Panc1 (cell line): Measurements from ENCODE around the gene ACTL6B. TPM values are rescaled to one million over a fixed set of nuclear protein-coding genes. Genes with fewer than 3 reads are reported as not detected.

Experiments used
- ATAC-seq: fragments of 200-7000 bp; cut with Tn5 transposase; 2 replicates; pipeline ENCODE4 v1.9.1; 2020; ENCODE audit warnings: mild to moderate bottlenecking, moderate library complexity
- BruUV-seq: library from RNA; stranded (reverse); fragments of 400-500 nt; replicated peaks from 2 replicates; lab custom pipeline; 2021; lab: Mats Ljungman, UMichigan
- CTCF ChIA-PET: fragments of 300-600 bp; sonication (Branson Sonifier 250); formaldehyde crosslinking; loops from one replicate; lab custom pipeline; 2022; ENCODE audit warnings: antibody characterized with exemption; lab: Charles Lee
- POLR2A ChIA-PET: fragments of 300-600 bp; sonication (Branson Sonifier 250); formaldehyde crosslinking; loops from one replicate; lab custom pipeline; 2022; ENCODE audit warnings: antibody characterized with exemption; lab: Charles Lee
- DNase-seq: peaks from one replicate; pipeline ENCODE4 v3.0.0-alpha.2; 2010; ENCODE audit warnings: low read depth, low spot score
- H3K27ac ChIP-seq: 2 replicates; pipeline ENCODE4 v1.5.1; 2011; ENCODE audit warnings: mild to moderate bottlenecking, low read length, inconsistent platforms
- H3K27me3 ChIP-seq: fragments of 200-500 bp; sonication (Bioruptor generic); 2 replicates; pipeline ENCODE4 v1.6.0; 2014; ENCODE audit warnings: low read length, inconsistent platforms; ENCODE audit not compliant: control insufficient read depth, insufficient read depth
- H3K36me3 ChIP-seq: fragments of 200-500 bp; sonication (Bioruptor generic); 2 replicates; pipeline ENCODE4 v1.5.1; 2014; ENCODE audit warnings: inconsistent platforms, mild to moderate bottlenecking, low read length, moderate library complexity; ENCODE audit not compliant: control insufficient read depth, insufficient read depth
- H3K4me1 ChIP-seq: 2 replicates; pipeline ENCODE4 v1.5.1; 2011; ENCODE audit warnings: inconsistent platforms, mild to moderate bottlenecking, low read length, moderate library complexity; ENCODE audit not compliant: control insufficient read depth, insufficient read depth
- H3K4me3 ChIP-seq, 2 experiments: 2 replicates each; pipeline ENCODE4 v1.5.1; 2011 to 2012; ENCODE audit warnings: low read depth in 2 of 2, low read length in 2 of 2, mild to moderate bottlenecking in 2 of 2, inconsistent platforms in 1 of 2, moderate library complexity in 1 of 2
- H3K9me3 ChIP-seq: fragments of 200-500 bp; sonication (Bioruptor generic); 2 replicates; pipeline ENCODE4 v1.5.1; 2014; ENCODE audit warnings: low read depth, mild to moderate bottlenecking, inconsistent platforms, low read length, moderate library complexity; ENCODE audit not compliant: control insufficient read depth, insufficient read depth
- CTCF ChIP-seq: fragments of 450-650 bp; IDR thresholded peaks from 2 replicates; pipeline ENCODE4 v1.5.1; 2017; ENCODE audit warnings: mild to moderate bottlenecking
- POLR2AphosphoS5 ChIP-seq: IDR thresholded peaks from 2 replicates; pipeline ENCODE4 v1.6.1; 2012; ENCODE audit warnings: mild to moderate bottlenecking, low read depth, low read length, moderate library complexity
- REST ChIP-seq, 2 experiments: IDR thresholded peaks; 2 replicates each; pipeline ENCODE4 v1.6.1; 2011 to 2012; ENCODE audit warnings: low read depth in 2 of 2, control low read depth in 1 of 2, low read length in 1 of 2, mild to moderate bottlenecking in 1 of 2, moderate library complexity in 1 of 2; ENCODE audit not compliant: insufficient read depth in 1 of 2
- SIN3A ChIP-seq: IDR thresholded peaks from 2 replicates; pipeline ENCODE4 v1.6.1; 2012; ENCODE audit warnings: low read depth, mild to moderate bottlenecking, low read length, moderate library complexity, borderline replicate concordance; ENCODE audit not compliant: insufficient read depth
- TCF7L2 ChIP-seq: IDR thresholded peaks from 2 replicates; pipeline ENCODE4 v1.6.1; 2011; ENCODE audit warnings: mild to moderate bottlenecking, low read depth, low read length, inconsistent platforms
- in situ Hi-C: cut with HindIII; loops from 2 replicates; pipeline ENCODE4 v1.10.0; 2016; ENCODE audit warnings: low sequenced_read_pairs, low pct_unique_long_range_greater_than_20kb
- intact Hi-C: fragments of 100-400 bp; cut with micrococcal nuclease; formaldehyde crosslinking; loops from one replicate; pipeline ENCODE4 v1.10.0; 2022; ENCODE audit not compliant: unreplicated experiment
- total RNA-seq: library from RNA; stranded (reverse); gene quantifications from one replicate; pipeline ENCODE4 v1.2.1, GENCODE V29; 2021; ENCODE audit not compliant: unreplicated experiment

ACTL6B gene
- total RNA-seq, 1 experiment from 2014 or later, result not detected

- Histone ChIP-seq H3K27me3 (no peaks in the 10 kb centered on the region), H3K27ac (peak overlapping the region; percentile 94), H3K9me3 (no peaks in the 10 kb centered on the region), H3K4me3 (peak overlapping the region; percentile 84 to 91), H3K4me1 (peaks cover 24% of the 10 kb centered on the region), H3K36me3 (peaks cover 3% of the 10 kb centered on the region; the same call in 1 of the 2 replicates)
- POLR2A ChIA-PET, result interaction anchor here (0.5 kb wide), 1 partner anchor 142 kb away, joined by 5 read pairs; no protein-coding TSS in a partner anchor
- BruUV-seq, result no TSS peak
- CTCF ChIA-PET, result interaction anchor here (0.5 to 1.4 kb wide), 7 partner anchors 14 to 242 kb away, joined by 3 to 14 read pairs (median 4); partner anchors contain the start of gene EPHB4
- no peak for TF ChIP-seq REST (IDR thresholded peaks at IDR 0.05; ENCODE audit: insufficient read depth in 1 of 2, low read depth in 2 of 2, low read length in 1 of 2)
- TF ChIP-seq SIN3A, result no peak
- TF ChIP-seq POLR2AphosphoS5, result no peak
- TF ChIP-seq TCF7L2, result no peak
- no peak for TF ChIP-seq CTCF
- in situ Hi-C loops, result no loop called here
- DNase-seq (no peak), ATAC-seq (no peak)
- intact Hi-C loops, result no loop called here
Measured at GRCh38 chr7:100692578-100692961, 36.3 kb upstream of the ACTL6B start.

GRCh38 chr7:100691676-100692577, 35.7 kb upstream of the ACTL6B start:
- TF ChIP-seq CTCF (peak; percentile 94), TCF7L2 (no peak)
- DNase-seq, result no peak
- no peaks in the 10 kb centered on the region for H3K27me3 ChIP-seq
- BruUV-seq, result TSS peak; percentile 88
- in situ Hi-C loops (no loop called here), intact Hi-C loops (no loop called here)
- ChIA-PET CTCF (interaction anchor here (0.5 to 1.4 kb wide), 9 partner anchors 10 to 168 kb away, joined by 3 to 9 read pairs (median 4); partner anchors contain the start of gene EPHB4), POLR2A (interaction anchor here (0.5 kb wide), 2 partner anchors 90 to 153 kb away, joined by 3 read pairs; no protein-coding TSS in a partner anchor)
- peaks cover 3% of the 10 kb centered on the region; the same call in 1 of the 2 replicates for H3K36me3 ChIP-seq
- peak overlapping the region; percentile 84 to 91 for H3K4me3 ChIP-seq
- ATAC-seq, result peak; percentile 84
- H3K9me3 ChIP-seq, result no peaks in the 10 kb centered on the region
- H3K27ac ChIP-seq, result peak overlapping the region; percentile 94
- H3K4me1 ChIP-seq, result peaks cover 24% of the 10 kb centered on the region
